OCI-LY1 (cell line): ENCODE data around the gene PPP1R15B.

Experiments used
- H2AFZ ChIP-seq: fragments of 200-600 bp; sonication (generic), shearing (Covaris generic); 2 replicates; pipeline ENCODE4 v1.6.0; 2014; ENCODE audit warnings: antibody characterized with exemption, mild to moderate bottlenecking, low read length
- H3F3A ChIP-seq: fragments of 200-600 bp; sonication (generic), shearing (Covaris generic); 2 replicates; pipeline ENCODE4 v1.6.0; 2014; ENCODE audit warnings: mild to moderate bottlenecking, antibody characterized with exemption, low read length, moderate library complexity; ENCODE audit not compliant: insufficient read depth
- H3K27ac ChIP-seq: fragments of 200-600 bp; sonication (generic); 2 replicates; pipeline ENCODE4 v1.5.1; 2014; ENCODE audit warnings: low read length, mixed run types, mild to moderate bottlenecking, low read depth; ENCODE audit not compliant: poor library complexity, severe bottlenecking
- H3K27me3 ChIP-seq: fragments of 200-600 bp; sonication (generic); 2 replicates; pipeline ENCODE4 v1.6.0; 2014; ENCODE audit warnings: antibody characterized with exemption, mild to moderate bottlenecking, low read length, moderate library complexity; ENCODE audit not compliant: insufficient read depth
- H3K36me3 ChIP-seq: fragments of 200-600 bp; sonication (generic); 2 replicates; pipeline ENCODE4 v1.6.1; 2014; ENCODE audit warnings: mild to moderate bottlenecking, antibody characterized with exemption, low read length, moderate library complexity, mixed read lengths; ENCODE audit not compliant: insufficient read depth
- H3K4me1 ChIP-seq: fragments of 200-600 bp; sonication (generic); 2 replicates; pipeline ENCODE4 v1.5.1; 2014; ENCODE audit warnings: mild to moderate bottlenecking, low read length, moderate library complexity; ENCODE audit not compliant: insufficient read depth, severe bottlenecking
- H3K4me2 ChIP-seq: fragments of 200-600 bp; sonication (generic), shearing (Covaris generic); 2 replicates; pipeline ENCODE4 v1.6.1; 2014; ENCODE audit warnings: low read length
- H3K4me3 ChIP-seq: fragments of 200-600 bp; sonication (generic); 2 replicates; pipeline ENCODE4 v1.5.1; 2014; ENCODE audit warnings: low read length, low read depth, mild to moderate bottlenecking, mixed read lengths; ENCODE audit not compliant: poor library complexity, severe bottlenecking
- H3K79me2 ChIP-seq: fragments of 200-600 bp; shearing (Covaris generic); 2 replicates; pipeline ENCODE4 v1.6.1; 2016; ENCODE audit warnings: mixed run types, low read length, mixed read lengths; ENCODE audit not compliant: insufficient read depth
- H3K9ac ChIP-seq: fragments of 200-600 bp; sonication (generic), shearing (Covaris generic); 2 replicates; pipeline ENCODE4 v1.6.1; 2014; ENCODE audit warnings: mild to moderate bottlenecking, low read length, mixed read lengths
- H3K9me2 ChIP-seq: fragments of 200-600 bp; sonication (generic), shearing (Covaris generic); 2 replicates; pipeline ENCODE4 v1.6.1; 2014; ENCODE audit warnings: low read depth, mild to moderate bottlenecking, low read length, mixed read lengths
- H3K9me3 ChIP-seq: fragments of 200-600 bp; shearing (Covaris generic); 2 replicates; pipeline ENCODE4 v1.6.1; 2014; ENCODE audit warnings: low read length, mixed read lengths
- H4K20me1 ChIP-seq: fragments of 200-600 bp; sonication (generic), shearing (Covaris generic); 2 replicates; pipeline ENCODE4 v1.6.0; 2016; ENCODE audit warnings: mild to moderate bottlenecking, low read length; ENCODE audit not compliant: insufficient read depth
- EZH2 ChIP-seq: fragments of 200-600 bp; sonication (generic), shearing (Covaris generic); IDR thresholded peaks from 2 replicates; pipeline ENCODE4 v1.8.0; 2017; ENCODE audit warnings: borderline replicate concordance, mixed run types, mild to moderate bottlenecking, antibody characterized with exemption, low read length, moderate library complexity, mixed read lengths
- TF ChIP-seq, protein P1 (sequence below): fragments of 200-600 bp; sonication (generic), shearing (Covaris generic); IDR thresholded peaks from 2 replicates; pipeline ENCODE4 v1.5.1; 2017; ENCODE audit warnings: mild to moderate bottlenecking, antibody characterized with exemption, low read length, moderate library complexity, mixed read lengths

PPP1R15B gene

DNA sequence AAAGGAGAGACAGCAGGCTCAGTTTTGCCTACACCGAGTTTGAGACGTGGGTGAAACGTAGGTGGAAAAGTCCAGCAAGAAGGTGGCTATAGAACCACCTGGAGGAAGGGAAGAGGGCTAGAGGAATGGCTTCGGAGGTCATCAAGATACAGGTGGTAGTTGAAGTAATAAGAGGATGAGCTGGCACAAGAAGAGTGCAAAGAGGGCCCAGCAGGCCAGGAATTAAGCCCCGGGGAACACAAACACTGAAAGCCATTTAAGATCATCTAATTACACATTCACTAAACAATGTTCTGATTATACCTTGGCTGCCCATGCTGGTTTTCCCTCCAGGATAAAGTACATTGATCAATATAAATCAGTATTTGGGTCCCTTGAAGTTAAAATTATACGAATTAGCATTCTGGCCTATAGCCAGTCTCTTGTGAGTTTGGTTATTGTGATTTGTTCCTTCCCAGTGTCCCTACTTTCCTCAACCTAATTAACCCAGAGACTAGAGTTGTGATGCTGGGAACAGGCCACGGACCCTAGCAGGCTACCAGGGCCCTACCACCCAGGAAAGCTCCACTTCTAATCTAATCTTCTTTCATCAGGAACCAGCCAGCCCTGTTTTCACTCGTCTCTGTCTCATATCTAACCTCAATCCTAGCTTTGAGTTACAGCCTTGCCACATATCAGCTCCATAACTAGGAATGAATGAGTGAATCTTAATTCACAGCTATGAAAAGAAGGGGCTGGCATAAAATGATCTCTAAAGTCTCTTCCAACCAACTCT lies 26.4 kb upstream of the PPP1R15B start:
- Histone ChIP-seq H4K20me1 (no peaks in the 10 kb centered on the region), H3K27me3 (no peaks in the 10 kb centered on the region), H3K4me1 (no peaks in the 10 kb centered on the region), H3K4me3 (no peak overlapping the region), H3K79me2 (no peaks in the 10 kb centered on the region), H3K4me2 (no peak overlapping the region), H3K9me3 (no peaks in the 10 kb centered on the region), H3K9ac (no peak overlapping the region), H3K9me2 (no peaks in the 10 kb centered on the region), H2AFZ (no peak overlapping the region), H3K36me3 (peaks cover 96% of the 10 kb centered on the region), H3K27ac (no peak overlapping the region), H3F3A (no peaks in the 10 kb centered on the region)
- no peak for TF ChIP-seq EZH2
- TF ChIP-seq, protein P1, sequence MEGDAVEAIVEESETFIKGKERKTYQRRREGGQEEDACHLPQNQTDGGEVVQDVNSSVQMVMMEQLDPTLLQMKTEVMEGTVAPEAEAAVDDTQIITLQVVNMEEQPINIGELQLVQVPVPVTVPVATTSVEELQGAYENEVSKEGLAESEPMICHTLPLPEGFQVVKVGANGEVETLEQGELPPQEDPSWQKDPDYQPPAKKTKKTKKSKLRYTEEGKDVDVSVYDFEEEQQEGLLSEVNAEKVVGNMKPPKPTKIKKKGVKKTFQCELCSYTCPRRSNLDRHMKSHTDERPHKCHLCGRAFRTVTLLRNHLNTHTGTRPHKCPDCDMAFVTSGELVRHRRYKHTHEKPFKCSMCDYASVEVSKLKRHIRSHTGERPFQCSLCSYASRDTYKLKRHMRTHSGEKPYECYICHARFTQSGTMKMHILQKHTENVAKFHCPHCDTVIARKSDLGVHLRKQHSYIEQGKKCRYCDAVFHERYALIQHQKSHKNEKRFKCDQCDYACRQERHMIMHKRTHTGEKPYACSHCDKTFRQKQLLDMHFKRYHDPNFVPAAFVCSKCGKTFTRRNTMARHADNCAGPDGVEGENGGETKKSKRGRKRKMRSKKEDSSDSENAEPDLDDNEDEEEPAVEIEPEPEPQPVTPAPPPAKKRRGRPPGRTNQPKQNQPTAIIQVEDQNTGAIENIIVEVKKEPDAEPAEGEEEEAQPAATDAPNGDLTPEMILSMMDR: no peak

DNA sequence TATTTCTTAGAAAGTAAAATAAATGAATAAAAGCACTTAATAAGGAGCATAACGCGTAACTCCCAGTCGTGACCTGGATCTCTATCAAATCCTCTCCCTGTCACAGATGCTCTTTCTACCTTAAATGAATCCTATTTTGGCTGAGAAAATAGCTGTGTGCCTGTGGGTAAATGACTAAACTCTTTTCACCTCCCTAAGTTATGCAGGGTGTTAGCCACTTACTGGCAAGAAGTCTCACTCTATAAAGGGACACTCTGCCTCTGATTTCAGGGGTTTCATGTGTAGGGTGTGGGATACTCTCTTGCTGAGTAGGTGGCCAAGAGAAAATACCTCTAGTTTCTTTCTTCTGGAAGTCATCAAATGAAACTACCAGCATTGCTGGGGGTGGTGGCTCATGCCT lies 24.3 kb upstream of the PPP1R15B start:
- Histone ChIP-seq H3K27me3 (no peaks in the 10 kb centered on the region), H3F3A (no peaks in the 10 kb centered on the region), H3K9me2 (no peaks in the 10 kb centered on the region), H3K4me3 (no peak overlapping the region), H3K9ac (no peak overlapping the region), H4K20me1 (no peaks in the 10 kb centered on the region), H3K36me3 (peaks cover 95% of the 10 kb centered on the region), H3K79me2 (no peaks in the 10 kb centered on the region), H3K4me1 (no peaks in the 10 kb centered on the region), H3K9me3 (no peaks in the 10 kb centered on the region), H3K4me2 (no peak overlapping the region), H3K27ac (no peak overlapping the region), H2AFZ (no peak overlapping the region)
- TF ChIP-seq, protein P1: no peak
- no peak for TF ChIP-seq EZH2

DNA sequence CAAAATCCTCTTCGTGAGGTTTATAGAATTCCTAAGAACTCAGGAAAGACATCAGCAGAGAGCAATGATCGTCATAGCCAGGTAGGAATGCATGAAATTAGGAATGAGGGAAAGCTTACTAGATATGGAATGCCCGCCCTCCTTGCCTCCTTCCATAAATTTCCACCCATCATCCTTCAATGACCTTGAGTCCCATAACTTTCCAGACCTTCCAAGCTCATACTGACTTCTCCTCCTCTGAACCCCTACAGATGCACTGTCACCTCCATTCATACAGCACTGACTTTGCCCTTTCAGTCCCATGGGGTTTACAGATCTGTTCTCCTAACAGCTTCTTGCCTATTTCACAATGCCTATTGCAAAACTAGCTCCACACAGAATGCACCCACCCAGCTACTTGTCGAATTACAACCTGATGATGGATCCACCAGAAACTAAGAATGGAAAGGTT lies 23.8 kb upstream of the PPP1R15B start:
- H4K20me1 ChIP-seq: no peaks in the 10 kb centered on the region
- no peak overlapping the region for H2AFZ ChIP-seq
- H3K9me2 ChIP-seq: no peaks in the 10 kb centered on the region
- H3K9ac ChIP-seq: no peak overlapping the region
- H3K27me3 ChIP-seq: no peaks in the 10 kb centered on the region
- H3K4me1 ChIP-seq: no peaks in the 10 kb centered on the region
- H3K79me2 ChIP-seq: no peaks in the 10 kb centered on the region
- H3F3A ChIP-seq: no peaks in the 10 kb centered on the region
- H3K4me3 ChIP-seq: no peak overlapping the region
- H3K36me3 ChIP-seq: peaks cover 98% of the 10 kb centered on the region
- no peaks in the 10 kb centered on the region for H3K9me3 ChIP-seq
- TF ChIP-seq, protein P1: no peak
- TF ChIP-seq EZH2: no peak
- no peak overlapping the region for H3K27ac ChIP-seq
- H3K4me2 ChIP-seq: no peak overlapping the region
